Activated T-cell treated with anti-CD3 and anti-CD28 coated beads, Interleukin-2, amount 50 U/mL, for 48 hours (primary cell): Measurements from ENCODE around the gene NKX6-1.

Experiments used
- DNase-seq, 2 experiments: peaks; one replicate each; pipeline ENCODE4 v3.0.0-alpha.2; 2020

Gene NKX6-1

DNA sequence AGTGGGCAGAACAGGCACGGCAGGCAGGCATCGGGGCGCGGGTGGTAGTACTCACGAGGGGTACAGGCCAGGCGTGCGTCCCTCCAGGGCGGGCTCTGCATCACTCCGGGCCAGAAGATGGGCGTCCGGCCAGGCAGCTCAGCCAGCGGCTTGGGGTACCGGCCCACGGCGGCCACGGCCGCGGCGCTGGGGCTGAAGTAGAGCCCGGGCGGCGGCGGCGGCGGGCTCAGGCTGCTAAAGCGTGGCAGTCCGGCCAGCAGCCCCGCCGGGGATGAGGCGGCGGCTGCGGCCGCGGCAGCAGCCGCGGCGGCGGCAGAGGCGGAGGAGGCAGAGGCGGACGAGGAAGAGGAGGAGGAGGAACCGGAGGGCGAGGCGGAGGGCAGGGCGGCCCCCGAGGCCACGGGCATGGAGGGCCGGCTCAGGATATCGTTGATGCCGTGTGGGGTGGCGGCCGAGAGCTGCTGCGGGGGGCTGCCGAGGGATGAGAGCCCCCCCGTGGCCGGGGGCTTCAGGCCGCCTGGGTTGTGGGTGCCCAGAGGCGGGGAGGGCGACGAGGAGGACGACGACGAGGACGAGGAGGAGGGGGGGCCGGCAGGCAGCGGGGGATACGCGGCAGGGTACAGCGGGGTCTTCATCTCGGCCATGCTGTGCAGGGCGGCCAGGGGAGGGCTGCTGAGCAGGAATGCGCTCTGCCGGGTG is 1.4 kb downstream of the NKX6-1 start:
- DNase-seq: peak in 1 of 2 experiments; percentile 28

DNA sequence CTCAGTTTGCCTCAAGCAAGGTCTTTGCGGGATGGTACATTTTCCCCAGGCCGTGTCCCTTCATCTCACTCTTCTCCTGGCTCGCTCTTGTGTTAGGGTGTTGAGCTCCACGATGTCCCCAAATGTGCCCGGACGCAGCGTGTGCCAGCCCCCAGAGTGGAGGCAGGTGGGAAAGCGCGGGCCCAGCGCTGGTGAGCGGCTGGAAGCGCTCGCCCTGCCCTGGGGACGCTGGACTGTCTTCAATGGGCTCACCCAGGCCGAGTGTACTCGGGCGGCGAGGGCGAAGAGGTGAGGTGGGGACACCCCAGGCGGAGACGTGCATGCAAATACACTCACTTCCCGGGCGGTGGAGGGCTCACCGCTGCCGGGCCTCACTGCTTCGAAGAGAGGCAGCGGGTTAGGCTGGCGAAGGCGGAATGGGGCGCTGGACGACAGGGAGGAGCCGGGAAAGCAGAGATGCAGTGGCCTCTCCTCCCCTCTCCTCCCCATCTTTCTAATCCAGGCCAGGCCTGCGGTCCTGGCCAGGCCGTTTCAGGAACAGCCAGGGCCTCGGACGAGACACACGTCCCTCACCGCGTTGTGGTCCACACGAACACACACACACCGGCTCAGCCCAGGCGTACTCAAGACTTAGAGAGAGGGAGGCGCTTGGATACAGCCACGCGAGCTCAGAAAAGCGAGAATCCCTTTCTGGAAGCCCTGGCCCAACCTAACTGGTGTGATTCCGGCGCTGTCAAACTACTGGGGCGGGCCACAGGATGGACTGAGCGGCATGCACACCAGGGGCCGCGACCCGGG is 2.2 kb downstream of the NKX6-1 start:
- peak; percentile 34 to 38 for DNase-seq

DNA sequence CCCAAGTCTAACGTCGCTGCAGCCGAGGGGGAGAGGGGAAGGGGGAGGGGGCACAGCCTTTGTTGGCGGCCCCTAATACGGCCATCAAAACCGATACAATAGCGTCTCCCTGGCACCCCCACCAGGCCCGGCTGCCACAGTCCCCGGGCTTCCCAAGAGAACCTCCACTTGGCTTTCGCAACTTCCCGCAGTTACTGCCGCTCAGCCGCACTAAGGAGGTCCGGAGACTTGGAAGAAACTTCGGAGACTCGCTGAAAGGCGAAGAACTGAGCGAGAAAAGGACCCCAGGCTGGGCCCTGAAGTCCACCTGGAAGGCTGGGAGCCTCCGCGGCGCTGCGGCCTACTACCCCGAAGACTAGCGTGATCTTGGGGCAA is 2.8 kb downstream of the NKX6-1 start:
- peak in 1 of 2 experiments; percentile 25 for DNase-seq

DNA sequence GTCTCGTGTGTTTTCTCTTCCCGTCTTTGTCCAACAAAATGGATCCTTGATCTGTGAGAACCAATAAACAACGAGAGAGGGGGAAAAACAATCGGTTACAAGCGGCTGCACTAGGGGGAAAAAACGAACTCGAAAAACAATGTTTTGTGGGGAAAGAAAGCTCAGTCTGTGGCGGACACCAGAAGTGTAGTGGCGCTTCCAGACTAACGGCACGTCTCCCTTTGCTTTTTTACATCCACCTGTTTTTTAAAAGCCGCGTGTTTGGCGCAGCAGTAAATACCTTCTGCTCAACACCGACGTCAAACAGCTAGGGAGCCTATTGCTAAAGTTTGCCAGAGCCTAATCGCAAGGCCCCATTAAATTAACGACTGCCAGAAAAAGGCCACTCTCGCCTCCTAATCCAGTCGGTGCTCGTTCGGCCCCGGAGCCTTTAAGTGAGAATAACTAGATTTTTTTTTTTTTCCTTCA is 3.3 kb downstream of the NKX6-1 start:
- no peak for DNase-seq

DNA sequence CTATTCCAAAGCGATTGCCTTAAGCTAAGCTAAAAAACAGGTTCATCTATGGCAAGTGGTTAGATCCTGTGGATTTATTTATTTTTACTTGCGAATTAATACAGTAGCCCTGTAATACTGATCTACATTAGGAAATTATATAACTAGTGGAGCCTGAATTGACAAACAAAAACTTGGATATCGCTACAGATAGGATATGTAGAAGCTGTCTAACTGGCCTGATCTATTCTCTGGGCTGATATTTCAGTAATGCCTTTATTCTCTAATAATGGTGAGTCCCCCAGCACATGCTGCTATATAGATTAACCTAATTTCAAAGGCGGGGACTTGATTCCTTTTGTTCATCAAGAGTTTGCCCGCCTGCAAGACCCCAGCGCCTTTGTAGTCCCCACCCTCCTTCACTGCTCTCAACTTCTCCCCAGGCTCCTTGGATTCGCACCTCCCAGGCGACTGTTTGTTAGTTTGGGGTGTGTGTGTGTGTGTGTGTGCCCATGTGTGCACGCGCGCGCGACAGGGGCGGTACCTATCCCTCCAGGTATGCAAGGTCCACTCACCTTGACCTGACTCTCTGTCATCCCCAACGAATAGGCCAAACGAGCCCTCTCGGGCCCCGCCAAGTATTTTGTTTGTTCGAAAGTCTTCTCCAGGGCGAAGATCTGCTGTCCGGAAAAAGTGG is 3.8 kb downstream of the NKX6-1 start:
- no peak for DNase-seq

DNA sequence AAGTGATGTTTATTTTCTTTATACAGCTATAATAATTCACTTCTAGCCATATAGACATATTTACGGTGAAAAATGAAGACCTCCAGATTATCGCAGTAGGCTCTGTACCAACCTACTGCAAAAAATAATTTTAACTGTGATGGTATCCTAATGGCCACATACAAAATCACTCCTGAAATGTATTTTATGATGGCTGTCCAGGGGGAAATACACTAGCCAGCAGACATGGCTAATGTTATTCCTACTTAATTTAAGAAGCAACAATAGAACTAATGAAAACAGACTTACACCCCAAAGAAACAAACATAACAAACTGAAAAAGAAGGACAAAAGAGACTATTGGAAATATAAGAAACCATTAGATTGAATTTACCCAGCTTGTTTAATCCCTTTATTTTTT is 4.6 kb downstream of the NKX6-1 start:
- DNase-seq: no peak

DNA sequence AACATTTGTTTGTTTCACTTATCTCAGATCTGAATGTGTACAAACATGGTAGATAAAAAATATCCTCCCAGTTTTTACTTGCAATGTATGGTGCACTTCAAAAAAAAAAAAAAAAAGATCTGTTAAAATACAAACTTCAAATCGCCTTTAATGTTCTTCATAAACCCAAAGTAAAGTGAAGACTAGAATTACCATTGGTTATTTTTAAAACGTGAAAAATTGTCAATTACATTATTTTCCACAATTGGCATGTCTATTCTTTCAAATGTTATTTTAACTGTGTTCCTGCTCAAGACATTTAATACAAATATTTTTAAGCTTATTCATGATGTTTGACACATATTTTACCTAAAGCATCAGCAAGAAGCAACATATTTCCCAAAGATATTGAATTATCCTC is 5.0 kb downstream of the NKX6-1 start:
- no peak for DNase-seq

DNA sequence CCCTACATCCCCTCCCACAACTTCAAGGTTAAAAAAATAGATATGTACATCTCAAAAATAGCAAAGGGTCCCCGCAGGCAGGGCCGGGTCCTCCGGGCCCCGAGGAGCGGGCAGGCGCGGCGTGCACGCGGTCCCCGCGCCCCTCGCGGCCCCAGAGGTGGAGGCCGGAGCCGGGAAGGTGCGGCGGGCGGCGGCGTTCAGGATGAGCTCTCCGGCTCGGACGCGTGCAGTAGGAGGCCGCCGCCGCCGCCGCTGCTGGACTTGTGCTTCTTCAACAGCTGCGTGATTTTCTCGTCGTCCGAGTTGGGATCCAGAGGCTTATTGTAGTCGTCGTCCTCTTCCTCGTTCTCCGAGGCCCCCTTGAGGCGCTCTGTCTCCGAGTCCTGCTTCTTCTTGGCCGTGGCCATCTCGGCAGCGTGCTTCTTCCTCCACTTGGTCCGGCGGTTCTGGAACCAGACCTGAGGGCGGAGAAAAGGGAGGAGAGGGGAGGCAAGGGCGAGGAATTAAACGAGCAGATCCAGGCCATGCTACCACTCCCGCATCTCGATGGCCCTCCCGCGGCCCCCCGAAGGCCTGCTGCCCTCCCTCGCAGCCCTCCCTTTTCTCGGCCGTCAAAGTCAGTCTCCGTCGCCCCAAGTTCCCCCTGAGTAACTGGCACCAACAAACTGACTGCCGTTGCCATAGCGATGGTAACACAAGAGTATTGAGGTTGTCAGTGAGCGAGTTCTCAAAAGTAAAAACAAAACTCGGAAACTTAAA is 5.8 kb downstream of the NKX6-1 start:
- DNase-seq: peak in 1 of 2 experiments; percentile 22

DNA sequence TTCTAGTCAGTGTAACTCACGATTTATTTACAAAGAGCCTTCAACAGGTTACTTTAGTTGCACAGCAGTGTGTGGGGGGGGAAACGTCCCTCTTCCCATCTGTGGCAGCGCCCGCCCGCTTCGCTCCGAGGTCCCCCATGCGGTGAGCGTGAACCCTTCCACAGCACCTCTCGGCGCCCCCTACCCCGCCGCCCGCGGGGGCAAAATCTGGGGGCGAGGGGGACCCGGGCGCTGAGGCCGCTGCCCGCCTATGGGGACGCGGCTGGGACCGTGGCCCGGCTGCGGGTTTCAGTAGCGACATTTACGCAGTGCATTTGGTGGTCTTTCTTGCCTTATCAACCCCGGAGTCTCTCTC is 6.4 kb downstream of the NKX6-1 start:
- DNase-seq: no peak

DNA sequence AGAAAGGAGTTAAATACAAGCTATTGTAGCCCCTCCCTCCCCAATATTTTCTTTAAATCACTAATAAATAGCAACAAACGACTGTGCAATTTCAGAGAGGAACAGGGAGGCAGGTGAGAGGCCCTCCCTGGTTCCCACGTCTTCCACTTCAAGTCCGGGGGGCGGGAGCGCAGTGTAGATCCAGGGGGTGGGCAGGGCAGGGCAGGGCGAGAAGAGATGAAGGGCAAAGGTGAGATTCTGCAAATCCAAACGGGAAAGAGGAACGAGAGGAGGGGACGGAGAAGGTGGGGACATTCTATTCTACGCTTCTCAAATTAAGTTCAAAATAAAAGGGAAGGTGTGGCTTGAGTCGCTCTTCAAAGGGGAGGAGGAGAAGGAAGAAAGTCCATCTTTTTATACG is 6.8 kb downstream of the NKX6-1 start:
- no peak for DNase-seq

DNA sequence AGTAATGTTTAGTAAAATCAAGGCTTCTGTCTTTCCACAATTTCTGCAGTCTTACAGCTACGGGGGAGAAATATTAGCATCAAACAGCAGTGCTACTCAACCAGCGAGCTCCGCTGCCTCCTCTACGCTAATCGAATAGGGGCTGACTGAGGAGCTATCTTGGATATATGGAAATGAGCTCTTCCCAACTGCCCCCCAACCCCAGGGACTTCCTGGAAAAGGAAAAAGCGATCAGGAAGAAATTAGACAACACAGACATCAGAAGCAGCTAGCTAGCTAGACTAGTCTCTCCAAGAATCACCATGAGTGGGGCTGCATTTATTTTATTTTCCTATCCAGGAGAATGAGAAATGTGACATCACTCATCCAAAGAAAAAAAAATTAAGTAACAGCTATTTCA is 7.6 kb downstream of the NKX6-1 start:
- DNase-seq: no peak

DNA sequence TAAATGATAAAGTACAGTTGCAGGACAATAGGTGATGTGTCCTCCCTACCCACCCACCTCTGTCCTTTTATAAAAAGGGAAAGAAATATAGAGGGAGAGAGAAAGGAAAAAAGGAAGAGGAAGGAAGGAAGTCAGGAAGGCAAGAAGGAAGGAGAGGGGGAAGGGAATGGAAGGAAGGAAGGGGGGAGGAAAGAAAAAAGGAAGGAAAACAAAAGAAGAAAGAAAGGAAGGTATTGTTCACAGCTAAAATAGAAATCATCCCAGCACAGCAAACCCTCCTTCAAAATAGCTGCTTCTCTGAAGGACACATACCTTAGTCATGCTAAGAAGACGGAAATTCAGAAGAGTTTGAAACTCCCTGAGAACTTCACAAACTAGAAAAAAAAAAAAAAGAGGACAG is 8.4 kb downstream of the NKX6-1 start:
- DNase-seq: no peak

DNA sequence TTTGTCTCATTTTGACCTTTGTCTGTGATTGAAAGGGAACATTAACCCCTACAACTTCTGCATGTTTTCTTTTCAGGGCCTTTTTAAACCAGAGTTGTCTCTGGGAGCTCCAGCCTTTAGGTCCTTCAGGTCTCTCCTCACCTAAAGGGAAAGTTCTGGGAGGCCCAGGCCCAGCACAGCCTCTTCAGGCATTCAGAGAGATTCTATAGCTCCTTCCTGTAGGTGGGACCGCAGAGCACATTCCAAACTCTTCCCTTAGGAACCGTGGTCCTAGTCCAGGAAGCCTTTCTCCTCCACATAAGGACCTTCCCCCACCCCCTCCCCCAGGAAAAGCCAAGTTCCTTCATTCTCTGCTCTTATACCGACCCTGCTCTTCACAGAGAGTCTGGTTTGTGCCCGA is 14.9 kb downstream of the NKX6-1 start:
- no peak for DNase-seq

DNA sequence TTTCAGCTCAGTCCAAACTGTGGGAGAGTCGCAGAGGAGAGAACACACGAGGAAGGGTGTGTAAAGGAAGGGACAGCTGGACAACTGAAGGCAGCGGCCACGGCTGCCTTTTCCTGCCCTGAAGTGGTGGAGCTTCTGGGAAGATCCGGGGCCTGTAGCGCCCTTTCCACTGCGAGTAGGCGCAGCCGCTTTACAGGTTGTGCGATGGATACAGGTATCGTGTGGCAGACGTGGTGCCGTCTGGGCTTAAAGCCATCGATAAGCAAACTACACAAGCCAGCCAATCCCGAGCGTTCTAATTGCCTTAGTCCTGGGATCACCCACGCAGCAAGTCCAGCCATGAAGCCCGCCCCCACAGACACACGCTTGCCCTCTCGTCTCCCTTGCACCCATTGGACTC is 15.4 kb downstream of the NKX6-1 start:
- DNase-seq: no peak

DNA sequence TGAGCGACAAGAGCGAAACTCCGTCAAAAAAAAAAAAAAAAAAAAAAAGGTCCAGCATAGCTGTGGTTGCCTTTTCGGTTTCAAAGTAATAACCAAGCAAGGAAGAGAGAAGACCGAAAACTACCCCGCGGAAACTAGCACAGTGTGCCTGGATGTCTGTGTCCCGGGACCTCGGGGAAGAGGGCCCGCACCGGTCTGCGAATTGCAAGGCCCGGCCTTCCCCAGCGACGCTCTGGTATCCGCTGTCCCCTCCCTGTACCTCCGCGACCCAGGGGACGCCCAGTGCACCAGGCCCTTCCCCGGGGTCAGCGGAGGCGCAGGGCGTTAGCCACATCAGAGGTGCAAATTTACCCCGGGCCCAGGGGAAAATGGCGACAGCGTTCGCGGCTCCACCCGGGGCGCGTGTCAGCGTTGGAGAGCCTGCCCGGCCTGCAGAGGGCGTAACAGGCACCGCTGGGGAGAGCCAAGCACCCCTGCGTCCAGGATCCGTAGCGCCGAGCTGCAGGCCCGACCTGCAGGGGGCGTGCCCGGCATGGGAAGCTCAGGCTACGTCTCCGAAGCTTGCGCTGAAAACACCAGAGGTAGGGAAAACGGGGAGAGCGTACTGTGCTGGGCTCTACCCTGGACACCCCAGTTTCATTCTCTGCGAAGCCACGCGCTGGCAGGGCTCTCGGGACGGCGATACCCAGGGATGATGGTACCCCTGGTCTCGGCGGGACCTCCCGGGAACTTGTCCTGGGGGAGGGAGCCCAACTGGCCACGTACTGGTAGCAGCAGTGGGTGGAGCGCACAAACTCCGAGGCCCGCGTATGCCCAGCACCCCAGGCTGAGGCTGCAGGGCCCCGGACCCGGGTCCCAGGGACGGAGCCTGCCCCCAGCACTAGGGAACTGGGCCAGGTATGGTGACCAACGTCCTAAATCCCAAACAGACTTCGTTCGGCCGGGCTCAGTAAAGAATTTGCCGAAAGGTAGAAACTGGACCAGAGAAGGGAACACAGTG is 16.2 kb downstream of the NKX6-1 start:
- peak; percentile 29 to 49 for DNase-seq

DNA sequence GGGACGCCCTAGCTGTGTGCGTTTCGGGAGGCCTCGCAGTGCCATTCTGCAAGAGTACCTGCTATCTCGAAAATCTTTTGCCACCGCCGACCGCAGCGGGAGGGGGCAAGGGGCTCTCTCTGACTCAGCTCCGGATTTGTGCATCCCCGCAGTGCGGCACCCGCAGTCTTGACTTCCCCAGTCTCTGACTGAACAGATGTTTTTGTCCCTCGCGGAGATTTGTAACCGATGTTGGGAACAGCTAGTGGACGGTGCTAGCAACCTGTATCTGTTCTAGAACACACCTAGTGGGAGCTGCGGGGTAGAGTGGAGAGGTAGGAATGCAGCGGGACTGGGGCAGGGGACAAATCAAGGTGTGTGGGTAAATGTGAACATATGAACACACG is 17.2 kb downstream of the NKX6-1 start:
- no peak for DNase-seq

DNA sequence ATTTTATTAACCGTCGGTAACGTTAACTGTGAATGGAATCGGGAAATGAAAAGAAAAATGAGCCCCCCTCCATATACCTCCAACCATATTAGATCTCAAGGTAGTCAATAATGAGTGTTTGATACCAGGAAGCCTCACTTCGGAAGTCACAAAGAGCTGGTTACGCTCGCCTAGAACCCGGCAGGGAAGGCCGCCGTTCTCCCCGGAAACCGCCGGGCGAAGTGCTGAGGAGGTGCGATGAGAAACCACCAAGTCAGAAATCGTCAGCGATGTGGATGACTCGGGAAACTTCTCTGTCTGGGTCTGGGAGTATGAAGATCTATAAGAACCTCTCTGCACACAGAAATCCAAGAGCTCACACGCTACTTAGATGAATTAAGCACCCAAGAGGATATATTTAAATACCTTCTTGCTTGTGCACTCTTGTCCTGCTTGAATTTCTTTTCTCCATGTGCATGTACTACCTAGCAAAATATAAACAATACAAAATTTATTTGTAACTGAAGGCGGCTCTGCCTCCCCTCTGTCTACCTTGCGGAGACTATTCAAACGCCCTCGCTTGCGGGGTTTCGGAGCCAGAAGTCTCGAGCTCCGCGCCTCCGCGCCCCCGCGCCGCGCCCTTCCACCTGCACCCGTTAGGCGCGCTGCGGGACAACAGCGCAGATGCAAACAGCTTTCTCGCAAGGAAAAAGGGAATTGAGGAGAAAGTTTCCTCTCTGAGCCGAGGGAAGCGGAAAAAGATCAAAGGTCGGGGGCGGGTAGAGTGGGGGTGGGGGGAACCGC is 17.8 kb downstream of the NKX6-1 start:
- no peak for DNase-seq

DNA sequence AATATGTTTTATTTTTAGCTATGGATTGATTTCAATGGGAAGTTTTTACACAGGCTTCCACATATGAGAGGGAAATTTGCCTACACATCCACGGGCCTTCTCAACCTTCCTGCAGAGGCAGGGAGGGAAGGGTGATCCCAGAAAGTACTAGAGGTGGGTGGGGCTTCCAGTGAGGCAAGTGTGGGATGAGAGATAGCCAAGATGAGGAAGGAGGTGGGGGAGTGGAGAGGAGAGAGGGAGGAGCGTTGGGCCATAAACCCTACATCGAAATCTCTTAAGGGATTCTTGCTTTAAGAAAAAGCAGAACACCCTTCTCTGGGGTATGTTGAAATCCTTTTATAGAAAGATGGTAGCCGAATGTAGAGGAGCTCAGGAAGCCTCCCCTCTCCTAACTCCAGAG is 19.0 kb downstream of the NKX6-1 start:
- DNase-seq: no peak

DNA sequence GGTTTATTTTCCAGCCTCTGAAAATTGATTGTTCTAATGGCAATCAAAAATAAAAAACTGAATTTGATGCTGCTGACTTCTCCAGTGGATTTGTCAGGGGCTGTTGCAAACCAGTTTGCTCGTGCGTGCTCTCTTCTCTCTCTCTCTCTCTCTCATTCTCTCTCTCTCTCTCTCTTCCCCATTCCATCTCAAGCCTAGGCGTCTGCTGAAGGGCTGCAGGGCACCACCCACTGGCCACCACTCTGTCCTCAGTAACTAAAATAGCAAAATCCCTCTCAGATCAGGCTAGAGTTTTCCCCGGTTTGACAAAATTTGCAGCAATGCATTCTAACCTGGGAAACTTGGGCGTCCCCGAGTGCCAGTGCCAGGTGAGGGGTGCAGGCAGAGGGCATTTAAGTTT is 19.4 kb downstream of the NKX6-1 start:
- DNase-seq: no peak

DNA sequence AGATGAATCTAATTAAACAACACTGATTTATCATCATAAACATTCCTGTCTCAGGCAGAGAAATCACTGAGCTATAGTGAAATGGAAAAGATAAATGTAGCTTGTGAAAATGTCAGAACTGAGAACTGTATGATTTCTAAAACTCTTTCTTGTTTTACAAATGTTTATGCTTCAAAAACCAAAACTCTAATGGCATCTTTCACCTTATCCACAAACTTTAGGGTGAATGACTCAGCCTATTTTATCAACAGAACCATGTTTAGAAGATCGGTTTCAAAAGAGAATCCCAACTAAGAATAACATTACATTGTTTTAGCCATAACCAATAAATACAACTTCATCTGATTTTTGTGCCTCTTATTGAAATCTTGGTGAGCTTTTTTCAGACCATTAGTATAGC is 21.4 kb downstream of the NKX6-1 start:
- no peak for DNase-seq

DNA sequence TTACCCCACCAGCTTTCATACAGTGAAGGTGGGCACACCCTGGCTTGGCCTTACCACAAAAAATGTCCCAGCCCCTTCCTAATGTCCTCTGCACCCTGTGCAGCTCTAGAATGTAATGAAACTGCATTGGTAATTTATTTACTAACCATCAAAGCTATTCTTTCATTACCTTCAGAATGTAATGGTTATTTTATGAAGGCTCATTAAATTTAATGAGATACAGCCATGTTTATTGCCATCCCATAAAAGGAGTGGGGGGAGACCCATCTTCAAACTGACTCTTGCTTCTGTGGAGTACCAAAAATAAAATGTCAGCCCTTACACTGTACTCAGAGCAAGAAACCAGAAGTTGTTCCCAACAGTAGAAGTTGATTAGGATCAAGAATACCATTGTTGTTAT is 25.0 kb downstream of the NKX6-1 start:
- no peak for DNase-seq
